Measurements from ENCODE around the gene SFXN3. TPM values are rescaled to one million over a fixed set of nuclear protein-coding genes. Genes with fewer than 3 reads are reported as not detected.

Gene SFXN3
- total RNA-seq, 2 experiments from 2014 or later, result 0.41 TPM; not detected in 1

DNA sequence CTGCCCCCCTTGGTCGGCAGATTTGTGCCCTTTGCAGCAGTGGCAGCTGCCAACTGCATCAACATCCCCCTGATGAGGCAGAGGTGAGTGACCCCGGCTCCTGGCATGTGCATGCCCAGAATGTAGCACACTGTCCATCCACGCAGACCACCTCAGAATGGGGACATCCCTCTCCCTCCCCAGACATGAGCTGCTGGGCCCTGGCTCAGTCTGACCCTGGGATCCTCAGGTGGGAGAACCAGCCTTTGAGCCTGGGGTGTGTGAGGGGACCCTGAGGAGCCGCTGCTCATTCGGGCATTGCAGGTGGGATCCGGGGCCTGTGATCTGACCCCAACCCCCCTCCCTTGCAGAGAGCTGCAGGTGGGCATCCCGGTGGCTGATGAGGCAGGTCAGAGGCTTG is 5.7 kb downstream of the SFXN3 start:
- Histone ChIP-seq H3K27ac (ENCODE audit: low read depth, low read length, poor library complexity, severe bottlenecking) (no peak overlapping the region), H3K4me3 (ENCODE audit: low read depth, low read length, poor library complexity, severe bottlenecking) (no peak overlapping the region), H3K9me2 (ENCODE audit: insufficient read depth, low read length) (no peaks in the 10 kb centered on the region), H2AFZ (ENCODE audit: low read length) (no peak overlapping the region), H3K79me2 (ENCODE audit: insufficient read depth, low read depth, low read length) (no peaks in the 10 kb centered on the region), H3K36me3 (ENCODE audit: insufficient read depth, low read length) (no peaks in the 10 kb centered on the region), H3K4me2 (ENCODE audit: low read length) (no peak overlapping the region), H3K9me3 (ENCODE audit: low read length) (no peaks in the 10 kb centered on the region), H4K20me1 (ENCODE audit: insufficient read depth, low read length) (no peaks in the 10 kb centered on the region), H3K4me1 (ENCODE audit: insufficient read depth, low read length, poor library complexity, severe bottlenecking) (peaks cover 14% of the 10 kb centered on the region)
- DNase-seq (ENCODE audit: low spot score), result no peak
- TF ChIP-seq, protein P1, sequence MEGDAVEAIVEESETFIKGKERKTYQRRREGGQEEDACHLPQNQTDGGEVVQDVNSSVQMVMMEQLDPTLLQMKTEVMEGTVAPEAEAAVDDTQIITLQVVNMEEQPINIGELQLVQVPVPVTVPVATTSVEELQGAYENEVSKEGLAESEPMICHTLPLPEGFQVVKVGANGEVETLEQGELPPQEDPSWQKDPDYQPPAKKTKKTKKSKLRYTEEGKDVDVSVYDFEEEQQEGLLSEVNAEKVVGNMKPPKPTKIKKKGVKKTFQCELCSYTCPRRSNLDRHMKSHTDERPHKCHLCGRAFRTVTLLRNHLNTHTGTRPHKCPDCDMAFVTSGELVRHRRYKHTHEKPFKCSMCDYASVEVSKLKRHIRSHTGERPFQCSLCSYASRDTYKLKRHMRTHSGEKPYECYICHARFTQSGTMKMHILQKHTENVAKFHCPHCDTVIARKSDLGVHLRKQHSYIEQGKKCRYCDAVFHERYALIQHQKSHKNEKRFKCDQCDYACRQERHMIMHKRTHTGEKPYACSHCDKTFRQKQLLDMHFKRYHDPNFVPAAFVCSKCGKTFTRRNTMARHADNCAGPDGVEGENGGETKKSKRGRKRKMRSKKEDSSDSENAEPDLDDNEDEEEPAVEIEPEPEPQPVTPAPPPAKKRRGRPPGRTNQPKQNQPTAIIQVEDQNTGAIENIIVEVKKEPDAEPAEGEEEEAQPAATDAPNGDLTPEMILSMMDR (conservative IDR thresholded peaks at IDR 0.05; ENCODE audit: low read length), result no peak
- TF ChIP-seq EZH2phosphoT487 (IDR thresholded peaks at IDR 0.05; ENCODE audit: borderline replicate concordance, low read depth, low read length), result no peak
- intact Hi-C loops (cut with micrococcal nuclease; ENCODE audit: unreplicated experiment), result no loop called here
- ChIA-PET POLR2A (no interaction called here), CTCF (ENCODE audit: unreplicated experiment) (interaction anchor here (0.7 kb wide), 1 partner anchor 1255 kb away, joined by 3 read pairs; no protein-coding TSS in a partner anchor)
- BruUV-seq (replicated peaks), result no TSS peak

DNA sequence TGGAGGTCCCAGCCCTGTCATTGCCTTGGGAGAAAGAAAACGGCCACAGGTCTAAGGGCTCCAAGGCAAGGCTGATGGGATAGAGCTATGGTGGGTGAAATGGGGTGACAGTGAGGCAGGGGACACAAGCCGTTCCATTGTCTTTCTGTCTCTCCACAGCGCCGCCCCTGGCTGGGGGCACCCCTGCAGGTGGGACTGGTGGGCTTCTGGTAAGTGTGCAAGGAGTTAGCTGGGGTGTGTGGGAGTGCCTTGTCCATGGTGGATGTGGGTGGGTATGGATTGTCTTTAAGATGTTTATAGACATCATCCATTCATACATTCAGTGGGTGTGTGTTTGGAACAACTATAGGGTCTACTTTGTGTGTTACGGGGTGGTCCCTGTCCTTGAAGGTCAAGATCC is 7.5 kb downstream of the SFXN3 start:
- Histone ChIP-seq H3K4me2 (ENCODE audit: low read length) (no peak overlapping the region), H2AFZ (ENCODE audit: low read length) (no peak overlapping the region), H3K79me2 (ENCODE audit: insufficient read depth, low read depth, low read length) (no peaks in the 10 kb centered on the region), H3K36me3 (ENCODE audit: insufficient read depth, low read length) (no peaks in the 10 kb centered on the region), H3K9me3 (ENCODE audit: low read length) (no peaks in the 10 kb centered on the region), H3K27ac (ENCODE audit: low read depth, low read length, poor library complexity, severe bottlenecking) (no peak overlapping the region), H3K4me1 (ENCODE audit: insufficient read depth, low read length, poor library complexity, severe bottlenecking) (peaks cover 28% of the 10 kb centered on the region), H3K4me3 (ENCODE audit: low read depth, low read length, poor library complexity, severe bottlenecking) (no peak overlapping the region), H3K9me2 (ENCODE audit: insufficient read depth, low read length) (no peaks in the 10 kb centered on the region), H4K20me1 (ENCODE audit: insufficient read depth, low read length) (no peaks in the 10 kb centered on the region)
- TF ChIP-seq EZH2phosphoT487 (IDR thresholded peaks at IDR 0.05; ENCODE audit: borderline replicate concordance, low read depth, low read length), result no peak
- TF ChIP-seq, protein P1 (conservative IDR thresholded peaks at IDR 0.05; ENCODE audit: low read length), result no peak
- no TSS peak for BruUV-seq (replicated peaks)
- CTCF ChIA-PET (ENCODE audit: unreplicated experiment), result no interaction called here
- intact Hi-C loops (cut with micrococcal nuclease; ENCODE audit: unreplicated experiment), result no loop called here
- POLR2A ChIA-PET, result no interaction called here
- no peak for DNase-seq (ENCODE audit: low spot score)

DNA sequence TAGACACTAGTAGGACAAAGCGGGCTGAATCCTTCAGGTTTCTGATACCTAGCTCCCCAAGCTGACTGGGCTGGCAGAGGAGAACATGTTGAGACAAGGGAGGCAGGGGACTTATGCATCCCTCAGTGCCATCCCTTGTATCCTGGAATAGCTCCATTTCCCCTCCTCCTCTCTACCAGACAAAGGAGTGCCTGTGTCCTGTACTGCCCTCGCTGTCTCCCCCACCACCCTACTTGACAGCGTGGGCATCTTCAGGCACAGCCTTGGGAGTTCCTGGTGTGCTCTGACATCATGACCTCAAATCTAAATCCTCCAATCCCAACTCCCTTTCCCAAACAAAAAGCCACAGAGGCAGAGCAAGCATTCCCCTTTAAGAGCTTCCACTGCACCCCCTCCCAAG is 9.0 kb downstream of the SFXN3 start:
- Histone ChIP-seq H4K20me1 (ENCODE audit: insufficient read depth, low read length) (no peaks in the 10 kb centered on the region), H3K9me3 (ENCODE audit: low read length) (no peaks in the 10 kb centered on the region), H3K4me3 (ENCODE audit: low read depth, low read length, poor library complexity, severe bottlenecking) (no peak overlapping the region), H2AFZ (ENCODE audit: low read length) (no peak overlapping the region), H3K4me1 (ENCODE audit: insufficient read depth, low read length, poor library complexity, severe bottlenecking) (peaks cover 32% of the 10 kb centered on the region), H3K36me3 (ENCODE audit: insufficient read depth, low read length) (no peaks in the 10 kb centered on the region), H3K4me2 (ENCODE audit: low read length) (no peak overlapping the region), H3K79me2 (ENCODE audit: insufficient read depth, low read depth, low read length) (no peaks in the 10 kb centered on the region), H3K27ac (ENCODE audit: low read depth, low read length, poor library complexity, severe bottlenecking) (no peak overlapping the region), H3K9me2 (ENCODE audit: insufficient read depth, low read length) (no peaks in the 10 kb centered on the region)
- no peak for DNase-seq (ENCODE audit: low spot score)
- TF ChIP-seq EZH2phosphoT487 (IDR thresholded peaks at IDR 0.05; ENCODE audit: borderline replicate concordance, low read depth, low read length), result no peak
- TF ChIP-seq, protein P1 (conservative IDR thresholded peaks at IDR 0.05; ENCODE audit: low read length), result no peak
- ChIA-PET CTCF (ENCODE audit: unreplicated experiment) (interaction anchor here (1.0 kb wide), 1 partner anchor 102 kb away, joined by 3 read pairs; no protein-coding TSS in a partner anchor), POLR2A (no interaction called here)
- intact Hi-C loops (cut with micrococcal nuclease; ENCODE audit: unreplicated experiment), result no loop called here
- no TSS peak for BruUV-seq (replicated peaks)

Measured in OCI-LY7 (cell line).